A673 (cell line): ENCODE results near the gene ALKBH7.
"Not testable (repeated sequence)": the region's sequence is repeated elsewhere in the genome, so short reads cannot be mapped to it uniquely, and the experiment has no call there.

ENCODE experiments used
- CTCF ChIP-seq: fragments of 300-800, 200-600 bp; sonication (generic); conservative IDR thresholded peaks from 2 replicates; pipeline ENCODE4 v1.5.1; 2017; ENCODE audit warnings: low read depth, mild to moderate bottlenecking, antibody characterized with exemption, low read length, moderate library complexity, mixed read lengths
- EZH2 ChIP-seq: fragments of 200-600 bp; sonication (generic); IDR thresholded peaks from 2 replicates; pipeline ENCODE4 v1.6.1; 2017; ENCODE audit warnings: borderline replicate concordance, low read depth, mild to moderate bottlenecking, mixed read lengths, antibody characterized with exemption, low read length; ENCODE audit not compliant: poor library complexity, severe bottlenecking

- not testable (repeated sequence) for TF ChIP-seq CTCF, EZH2
Measured at GRCh38 chr19:6360445-6360844, 12.1 kb upstream of the ALKBH7 start.
